ENCODE data around the gene LNX2.

DNA sequence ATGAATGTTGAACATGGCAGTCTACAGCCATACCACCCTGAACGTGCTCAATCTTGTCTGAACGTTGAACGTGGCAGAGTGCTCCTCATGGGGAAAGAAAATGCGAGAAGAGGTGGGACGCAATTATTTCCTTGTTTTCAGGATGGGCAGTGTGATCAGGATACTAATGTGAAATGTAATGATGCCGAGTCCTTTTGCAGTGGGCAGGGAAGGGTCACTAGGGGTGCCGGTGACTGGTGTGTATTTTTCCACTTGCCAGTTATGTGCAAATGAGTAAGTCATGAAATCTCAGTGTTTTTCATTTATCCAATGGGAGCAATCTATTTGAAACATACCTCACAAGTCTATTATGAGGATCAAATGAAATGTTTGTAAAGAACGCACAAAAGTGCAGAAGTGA lies 84.8 kb downstream of the LNX2 start:
- TF ChIP-seq, protein P1, sequence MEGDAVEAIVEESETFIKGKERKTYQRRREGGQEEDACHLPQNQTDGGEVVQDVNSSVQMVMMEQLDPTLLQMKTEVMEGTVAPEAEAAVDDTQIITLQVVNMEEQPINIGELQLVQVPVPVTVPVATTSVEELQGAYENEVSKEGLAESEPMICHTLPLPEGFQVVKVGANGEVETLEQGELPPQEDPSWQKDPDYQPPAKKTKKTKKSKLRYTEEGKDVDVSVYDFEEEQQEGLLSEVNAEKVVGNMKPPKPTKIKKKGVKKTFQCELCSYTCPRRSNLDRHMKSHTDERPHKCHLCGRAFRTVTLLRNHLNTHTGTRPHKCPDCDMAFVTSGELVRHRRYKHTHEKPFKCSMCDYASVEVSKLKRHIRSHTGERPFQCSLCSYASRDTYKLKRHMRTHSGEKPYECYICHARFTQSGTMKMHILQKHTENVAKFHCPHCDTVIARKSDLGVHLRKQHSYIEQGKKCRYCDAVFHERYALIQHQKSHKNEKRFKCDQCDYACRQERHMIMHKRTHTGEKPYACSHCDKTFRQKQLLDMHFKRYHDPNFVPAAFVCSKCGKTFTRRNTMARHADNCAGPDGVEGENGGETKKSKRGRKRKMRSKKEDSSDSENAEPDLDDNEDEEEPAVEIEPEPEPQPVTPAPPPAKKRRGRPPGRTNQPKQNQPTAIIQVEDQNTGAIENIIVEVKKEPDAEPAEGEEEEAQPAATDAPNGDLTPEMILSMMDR (IDR thresholded peaks at IDR 0.05): no peak
- TF ChIP-seq POLR2A (IDR thresholded peaks at IDR 0.05) (no peak), POLR2AphosphoS5 (IDR thresholded peaks at IDR 0.05) (no peak)

Measured in breast epithelium (tissue), 3 donors.